Measurements from ENCODE around the gene ANO10. TPM values are rescaled to one million over a fixed set of nuclear protein-coding genes. Genes with fewer than 3 reads are reported as not detected.
"Not testable (repeated sequence)": the region's sequence is repeated elsewhere in the genome, so short reads cannot be mapped to it uniquely, and the experiment has no call there.

ANO10 gene
- total and polyA plus RNA-seq, 2 of the 8 experiments (the other 6 are each of a cell fraction or from before 2014, with no cell fraction given): 38.0 to 53.2 TPM

- WGBS, 2 experiments (ENCODE audit: extremely low coverage in 1 of 2, insufficient coverage in 1 of 2, insufficient read length in 1 of 2, insufficient replicate concordance in 2 of 2, low coverage in 1 of 2, low lambda C conversion rate in 2 of 2, missing lambda C conversion rate in 1 of 2): 90% methylated on average over 18 of the region's 22 CpGs; no CpG with 5 or more reads in 1 of the 2 experiments
- FAIRE-seq; H4K91ac ChIP-seq (replicated peaks; ENCODE audit: insufficient read length, low read length); H3K4me3 ChIP-seq (ENCODE audit: extremely low read depth in 1 of 4, insufficient read depth in 2 of 4, low read depth in 3 of 4, low read length in 4 of 4); H4K8ac ChIP-seq (ENCODE audit: extremely low read depth, insufficient read depth, low read length); POLR2A ChIA-PET (ENCODE audit: partially characterized antibody); H4K5ac ChIP-seq (ENCODE audit: insufficient read length, low read depth, low read length); H3K56ac ChIP-seq (replicated peaks; ENCODE audit: insufficient read length, low read depth, low read length); H2BK15ac ChIP-seq (ENCODE audit: low read length); H2AK5ac ChIP-seq (ENCODE audit: low read depth, low read length); H3K79me1 ChIP-seq (ENCODE audit: low read depth, low read length); H3K14ac ChIP-seq (ENCODE audit: insufficient read length); H4K20me1 ChIP-seq (replicated peaks in 1 of 2; ENCODE audit: control insufficient read depth in 1 of 2, insufficient read depth in 2 of 2, low read length in 2 of 2); H2BK5ac ChIP-seq (ENCODE audit: low read depth, low read length); H3K36me3 ChIP-seq (ENCODE audit: control insufficient read depth in 2 of 4, insufficient read depth in 4 of 4, low read length in 3 of 4); H2AFZ ChIP-seq (ENCODE audit: low read length); H3K79me2 ChIP-seq (ENCODE audit: control insufficient read depth in 1 of 2, insufficient read depth in 2 of 2, low read length in 2 of 2); H3K27ac ChIP-seq (ENCODE audit: low read depth, low read length); DNase-seq (ENCODE audit: low read depth in 1 of 2, low spot score in 2 of 2); H3K4me1 ChIP-seq (replicated peaks in 1 of 4; ENCODE audit: control insufficient read depth in 3 of 4, insufficient read depth in 4 of 4, low read length in 3 of 4); H3K9me3 ChIP-seq (ENCODE audit: insufficient read depth in 2 of 2, low read depth in 1 of 2, low read length in 1 of 2); H3K4me2 ChIP-seq (ENCODE audit: insufficient read depth in 1 of 2, low read depth in 2 of 2, low read length in 2 of 2); H2BK20ac ChIP-seq (ENCODE audit: low read length); H3K27me3 ChIP-seq (replicated peaks in 1 of 4; ENCODE audit: control insufficient read depth in 3 of 4, extremely low read depth in 1 of 4, insufficient read depth in 3 of 4, low read length in 3 of 4); H2BK120ac ChIP-seq (replicated peaks; ENCODE audit: low read depth, low read length); H2BK12ac ChIP-seq (ENCODE audit: low read depth, low read length); H3K23me2 ChIP-seq (ENCODE audit: low read depth, low read length); H3K9ac ChIP-seq (replicated peaks in 1 of 4; ENCODE audit: extremely low read depth in 1 of 4, low read depth in 3 of 4, low read length in 3 of 4); H3K23ac ChIP-seq (ENCODE audit: insufficient read length); H3K18ac ChIP-seq (ENCODE audit: extremely low read depth, low read length); H3K4ac ChIP-seq (replicated peaks; ENCODE audit: insufficient read length, low read depth, low read length): not testable (repeated sequence)
- CTCF ChIA-PET (ENCODE audit: partially characterized antibody): interaction anchor here (1.1 to 1.7 kb wide), 2 partner anchors 18 to 34 kb away, joined by 3 read pairs; no protein-coding TSS in a partner anchor
These were observed 34.6 kb upstream of the ANO10 start for GRCh38 chr3:43656390-43656789.

Measured in H1 (cell line).